ENCODE results near the gene ZNF33B.
"Not testable (repeated sequence)": the region's sequence is repeated elsewhere in the genome, so short reads cannot be mapped to it uniquely, and the experiment has no call there.

The ZNF33B gene

GRCh38 chr10:42578019-42578418 is 60.4 kb downstream of the ZNF33B start:
- H3K4me1 Mint-ChIP-seq, result peaks cover 0 to 5% of the 10 kb centered on the region in 2 donors
- H3K9me3 Mint-ChIP-seq, result peaks cover 2 to 4% of the 10 kb centered on the region in 2 donors
- no peak overlapping the region for H3K27ac Mint-ChIP-seq
- H3K27me3 Mint-ChIP-seq, result peaks cover 4 to 6% of the 10 kb centered on the region in 2 donors
- DNase-seq (no peak), ATAC-seq (replicated peaks) (no peak)
- H3K4me3 Mint-ChIP-seq, result no peak overlapping the region
- H3K36me3 Mint-ChIP-seq, result peaks cover 9% of the 10 kb centered on the region in 2 donors

DNA sequence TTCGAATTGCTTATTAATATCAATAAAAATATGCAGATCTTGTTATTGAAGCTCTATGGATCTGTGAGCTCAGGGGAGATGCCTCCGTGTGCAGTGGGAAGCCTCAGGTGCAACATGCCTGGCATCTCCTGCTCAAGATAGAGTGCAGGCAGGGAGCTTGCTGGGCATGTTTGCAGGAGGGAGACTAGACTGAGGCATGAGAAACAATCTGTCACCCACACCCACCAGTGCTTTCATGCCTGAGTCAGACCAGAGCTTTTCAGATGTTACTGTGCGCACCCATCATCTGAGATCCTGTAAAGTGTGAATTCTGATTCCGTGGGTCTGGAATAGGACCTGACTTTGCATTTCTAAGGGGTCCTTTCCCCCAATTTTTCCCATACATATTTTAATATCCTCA is 62.0 kb downstream of the ZNF33B start:
- H3K9me3 Mint-ChIP-seq, result peaks cover 2 to 4% of the 10 kb centered on the region in 2 donors
- ATAC-seq (replicated peaks), result no peak
- peaks cover 2 to 8% of the 10 kb centered on the region in 2 donors for H3K36me3 Mint-ChIP-seq
- peaks cover 0 to 5% of the 10 kb centered on the region in 2 donors for H3K4me1 Mint-ChIP-seq
- no peak overlapping the region for H3K27ac Mint-ChIP-seq
- no peak for DNase-seq
- peaks cover 4 to 6% of the 10 kb centered on the region in 2 donors for H3K27me3 Mint-ChIP-seq
- H3K4me3 Mint-ChIP-seq, result no peak overlapping the region

GRCh38 chr10:42574336-42574735 is 64.0 kb downstream of the ZNF33B start:
- Mint-ChIP-seq H3K27me3 (peaks cover 4 to 6% of the 10 kb centered on the region in 2 donors), H3K4me1 (peaks cover 0 to 5% of the 10 kb centered on the region in 2 donors), H3K27ac (no peak overlapping the region), H3K36me3 (peaks cover 5 to 8% of the 10 kb centered on the region in 2 donors), H3K4me3 (no peak overlapping the region), H3K9me3 (peaks cover 8 to 12% of the 10 kb centered on the region in 2 donors)
- no peak for ATAC-seq (replicated peaks)
- no peak for DNase-seq

- H3K27ac Mint-ChIP-seq, result no peak overlapping the region
- DNase-seq (no peak), ATAC-seq (replicated peaks) (no peak)
- H3K9me3 Mint-ChIP-seq, result no peaks in the 10 kb centered on the region
- peaks cover 8% of the 10 kb centered on the region in 2 donors for H3K4me1 Mint-ChIP-seq
- peaks cover 3% of the 10 kb centered on the region in 2 donors for H3K36me3 Mint-ChIP-seq
- peaks cover 6 to 14% of the 10 kb centered on the region in 2 donors for H3K27me3 Mint-ChIP-seq
- no peak overlapping the region for H3K4me3 Mint-ChIP-seq
These were observed 81.4 kb downstream of the ZNF33B start for GRCh38 chr10:42556931-42557330.

GRCh38 chr10:42553576-42553975 is 84.8 kb downstream of the ZNF33B start:
- not testable (repeated sequence) for ATAC-seq (replicated peaks); H3K27me3 Mint-ChIP-seq; DNase-seq; H3K9me3 Mint-ChIP-seq
- H3K4me3 Mint-ChIP-seq, result peak overlapping the region; percentile 99
- peak overlapping the region; percentile 87 for H3K27ac Mint-ChIP-seq
- peaks cover 18 to 28% of the 10 kb centered on the region in 2 donors for H3K4me1 Mint-ChIP-seq
- peaks cover 17 to 24% of the 10 kb centered on the region in 2 donors for H3K36me3 Mint-ChIP-seq

DNA sequence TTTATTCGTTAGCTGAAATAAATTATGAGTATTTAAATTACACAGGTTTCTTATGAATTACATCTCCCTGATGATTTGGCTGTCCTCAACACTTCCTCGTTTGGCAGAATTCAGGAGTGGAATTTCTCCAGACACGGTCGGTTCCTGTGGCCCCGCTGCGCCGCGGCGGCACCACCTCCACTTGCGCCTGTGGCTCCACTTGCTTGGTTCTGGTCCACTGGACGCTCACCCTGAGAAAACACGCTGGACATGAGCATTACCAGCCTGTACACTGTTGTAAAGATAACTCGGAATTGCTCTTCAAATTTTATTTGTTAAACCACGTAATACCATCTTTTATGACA is 85.3 kb downstream of the ZNF33B start:
- peak overlapping the region; percentile 87 for H3K27ac Mint-ChIP-seq
- peaks cover 0 to 2% of the 10 kb centered on the region in 2 donors for H3K9me3 Mint-ChIP-seq

DNA sequence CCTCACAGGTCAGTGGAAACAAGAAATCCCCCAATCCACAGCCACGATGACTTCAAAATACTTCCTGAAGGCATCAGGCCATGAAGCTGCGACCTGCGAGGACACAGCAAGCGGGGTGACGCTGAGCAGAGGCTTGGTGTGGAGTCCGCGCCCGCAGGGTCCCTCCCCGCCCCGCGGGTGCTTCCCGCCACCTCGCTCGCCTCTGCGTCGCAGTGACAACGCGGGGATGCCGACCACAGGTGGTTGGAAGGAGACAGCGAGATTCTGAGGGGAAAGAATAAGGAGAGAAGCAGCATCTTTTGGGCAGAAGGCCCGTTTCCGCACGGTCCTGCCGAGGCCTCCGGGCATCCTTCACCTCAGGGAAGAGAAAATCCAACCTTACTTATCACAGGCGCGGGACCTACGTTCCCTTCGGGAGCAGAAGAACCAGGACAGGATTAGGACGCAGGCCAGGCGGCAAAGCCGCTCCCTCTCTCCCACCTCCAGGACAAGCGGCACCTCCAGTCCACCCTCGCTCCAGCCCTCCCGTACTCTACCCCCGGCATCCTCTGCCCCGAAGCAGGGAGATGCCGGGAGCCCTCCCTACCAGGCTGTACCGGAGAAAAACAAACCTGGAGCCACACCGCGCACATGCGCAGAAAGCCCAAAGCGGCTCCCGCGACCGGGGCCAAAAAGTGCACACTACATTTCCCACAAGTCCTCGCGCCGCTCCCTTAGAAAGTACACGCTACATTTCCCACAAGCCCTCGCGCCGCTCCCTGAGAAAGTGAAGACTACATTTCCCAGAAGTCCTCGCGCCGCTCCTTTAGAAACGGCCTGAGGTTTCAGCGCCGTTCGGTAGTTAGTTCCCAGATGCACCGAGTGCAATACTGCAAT is 85.9 kb downstream of the ZNF33B start:
- peak; percentile 92 for DNase-seq
- peaks cover 0 to 6% of the 10 kb centered on the region in 2 donors for H3K27me3 Mint-ChIP-seq
- ATAC-seq (replicated peaks), result peak; percentile 93 to 97
- peak overlapping the region; percentile 99 for H3K27ac Mint-ChIP-seq
- H3K36me3 Mint-ChIP-seq, result peaks cover 25 to 32% of the 10 kb centered on the region in 2 donors
- H3K9me3 Mint-ChIP-seq, result peaks cover 0 to 2% of the 10 kb centered on the region in 2 donors
- peaks cover 21 to 33% of the 10 kb centered on the region in 2 donors for H3K4me1 Mint-ChIP-seq
- peak overlapping the region; percentile 99 for H3K4me3 Mint-ChIP-seq

More for the DNA sequence above, 85.3 kb downstream of the ZNF33B start:
- Mint-ChIP-seq H3K4me1 (peaks cover 18 to 28% of the 10 kb centered on the region in 2 donors), H3K36me3 (peaks cover 19 to 26% of the 10 kb centered on the region in 2 donors), H3K27me3 (peaks cover 0 to 6% of the 10 kb centered on the region in 2 donors), H3K4me3 (peak overlapping the region; percentile 99)
- DNase-seq, result no peak
- ATAC-seq (replicated peaks), result peak; percentile 19

DNA sequence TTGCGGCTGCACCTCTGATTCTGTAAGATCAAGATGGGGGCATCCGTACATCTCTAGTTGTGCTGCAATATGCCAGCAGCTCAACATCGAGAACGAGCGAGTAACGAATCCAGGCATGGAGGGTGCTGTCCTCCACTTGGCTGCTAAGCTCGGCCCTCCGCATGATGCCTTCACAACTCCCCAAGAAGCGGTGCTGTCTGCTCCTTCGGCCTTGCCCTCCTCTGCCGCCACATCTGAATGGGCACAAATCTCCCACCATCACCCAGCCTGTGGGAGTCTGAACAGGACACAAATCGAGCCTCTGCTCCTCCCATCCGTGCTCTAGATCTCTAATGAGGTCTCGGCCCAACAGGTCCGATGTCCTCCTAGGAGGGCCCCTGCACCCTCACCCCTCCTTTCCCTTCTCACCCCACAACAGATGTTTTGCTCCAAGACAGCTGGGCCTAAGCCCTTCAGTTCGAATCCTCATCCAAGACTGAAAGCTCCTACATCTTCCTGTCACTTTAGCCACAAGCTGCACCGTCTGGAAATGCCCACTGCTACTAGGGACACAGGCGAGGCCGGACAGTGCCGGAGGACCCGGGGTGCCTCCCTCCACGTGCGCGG is 86.7 kb downstream of the ZNF33B start:
- H3K9me3 Mint-ChIP-seq, result peaks cover 2% of the 10 kb centered on the region in 2 donors
- peaks cover 23 to 39% of the 10 kb centered on the region in 2 donors for H3K4me1 Mint-ChIP-seq
- peak overlapping the region; percentile 99 for H3K4me3 Mint-ChIP-seq
- DNase-seq (no peak), ATAC-seq (replicated peaks) (no peak)
- peaks cover 0 to 6% of the 10 kb centered on the region in 2 donors for H3K27me3 Mint-ChIP-seq
- peaks cover 27 to 39% of the 10 kb centered on the region in 2 donors for H3K36me3 Mint-ChIP-seq
- H3K27ac Mint-ChIP-seq, result peak overlapping the region; percentile 99

DNA sequence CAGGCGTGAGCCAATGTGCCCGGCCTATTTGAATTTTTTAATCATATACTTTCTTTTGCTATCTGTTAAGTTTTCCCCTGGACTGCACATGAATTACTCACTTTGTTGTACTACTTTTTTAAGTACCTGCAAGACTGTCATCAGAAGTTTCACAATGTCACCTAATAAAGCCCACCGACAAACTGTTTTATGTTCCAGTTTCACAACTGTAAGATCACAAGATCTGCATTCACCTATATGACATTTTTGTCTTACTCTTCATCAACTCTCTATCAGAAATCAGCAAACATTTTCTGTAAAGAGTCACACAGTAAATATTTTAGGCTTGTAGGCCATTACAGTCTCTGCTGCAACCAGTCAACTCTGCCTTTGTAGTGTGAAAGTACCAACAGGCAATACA is 88.5 kb downstream of the ZNF33B start:
- Mint-ChIP-seq H3K4me3 (no peak overlapping the region), H3K27ac (no peak overlapping the region), H3K4me1 (peaks cover 23 to 41% of the 10 kb centered on the region in 2 donors), H3K36me3 (peaks cover 38 to 53% of the 10 kb centered on the region in 2 donors), H3K27me3 (no peaks in the 10 kb centered on the region), H3K9me3 (peaks cover 5 to 8% of the 10 kb centered on the region in 2 donors)
- DNase-seq (no peak), ATAC-seq (replicated peaks) (no peak)

DNA sequence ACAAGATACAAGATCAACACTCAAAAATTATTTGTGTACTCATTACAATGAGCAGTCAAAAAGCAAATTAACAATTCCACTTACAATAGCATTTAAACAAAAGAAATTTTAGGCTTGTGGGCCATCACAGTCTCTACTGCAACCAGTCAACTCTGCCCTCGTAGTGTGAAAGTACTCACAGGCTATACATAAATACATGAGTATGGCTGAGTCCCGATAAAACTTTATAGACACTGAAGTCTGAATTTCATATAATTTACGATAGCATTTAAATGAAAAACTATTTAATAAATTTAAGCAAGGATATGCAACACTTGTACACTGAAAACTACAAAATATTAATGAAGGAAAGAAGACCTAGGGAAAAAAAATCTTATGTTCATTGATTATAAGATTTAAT is 90.1 kb downstream of the ZNF33B start:
- H3K4me1 Mint-ChIP-seq, result peaks cover 20 to 38% of the 10 kb centered on the region in 2 donors
- no peaks in the 10 kb centered on the region for H3K27me3 Mint-ChIP-seq
- no peak overlapping the region for H3K4me3 Mint-ChIP-seq
- ATAC-seq (replicated peaks) (no peak), DNase-seq (no peak)
- H3K9me3 Mint-ChIP-seq, result peaks cover 8 to 12% of the 10 kb centered on the region in 2 donors
- no peak overlapping the region for H3K27ac Mint-ChIP-seq
- peaks cover 52 to 69% of the 10 kb centered on the region in 2 donors for H3K36me3 Mint-ChIP-seq

DNA sequence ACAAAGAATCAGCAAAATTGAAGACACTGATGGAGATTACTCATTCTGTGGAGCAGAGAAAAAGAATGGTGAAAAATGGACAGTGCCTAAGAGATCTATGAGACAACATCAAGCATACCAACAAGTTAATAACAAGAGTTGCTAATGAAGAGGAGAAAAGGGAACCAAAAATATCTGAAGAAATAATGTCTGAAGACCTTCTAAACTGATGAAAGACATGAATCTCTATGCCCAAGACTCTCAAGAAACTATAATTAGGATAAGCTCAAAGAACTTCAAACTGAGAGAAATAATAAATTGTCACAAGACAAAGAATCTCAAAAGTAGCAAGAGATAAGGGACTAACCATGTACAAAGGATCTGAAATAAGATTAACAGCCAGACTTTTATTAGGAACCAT is 93.4 kb downstream of the ZNF33B start:
- Mint-ChIP-seq H3K9me3 (peaks cover 16 to 19% of the 10 kb centered on the region in 2 donors), H3K27ac (no peak overlapping the region), H3K4me3 (no peak overlapping the region), H3K4me1 (peaks cover 5 to 16% of the 10 kb centered on the region in 2 donors), H3K36me3 (peaks cover 58 to 85% of the 10 kb centered on the region in 2 donors), H3K27me3 (no peaks in the 10 kb centered on the region)
- ATAC-seq (replicated peaks), result no peak
- DNase-seq, result no peak

DNA sequence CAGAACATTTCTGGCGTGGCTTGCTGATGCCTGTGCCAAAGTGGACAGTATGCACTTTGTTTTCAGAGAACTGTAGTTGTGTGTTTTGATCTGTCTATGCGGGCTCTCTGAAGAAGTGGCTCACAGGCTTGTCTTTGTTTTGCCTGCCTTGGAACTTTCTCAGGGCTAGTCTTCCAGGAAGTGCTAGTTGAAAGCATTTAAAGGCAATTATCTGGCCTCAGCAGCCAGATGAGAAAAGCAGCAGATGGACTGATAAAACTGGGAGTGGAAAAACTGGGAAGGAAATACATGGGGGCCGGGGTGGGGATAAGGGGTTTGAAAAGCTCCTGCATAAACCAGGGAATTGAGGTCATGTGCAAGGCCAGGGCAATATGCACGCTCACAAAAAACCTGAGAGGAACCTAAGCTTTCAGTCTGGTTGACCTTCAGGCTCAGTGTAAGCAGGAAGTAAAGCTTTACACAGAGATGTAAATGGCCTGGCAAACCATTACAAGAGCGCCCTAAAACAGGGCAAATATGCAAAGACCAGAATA is 94.5 kb downstream of the ZNF33B start:
- ATAC-seq (replicated peaks) (no peak), DNase-seq (no peak)
- peaks cover 5 to 14% of the 10 kb centered on the region in 2 donors for H3K4me1 Mint-ChIP-seq
- no peaks in the 10 kb centered on the region for H3K27me3 Mint-ChIP-seq
- peaks cover 63 to 85% of the 10 kb centered on the region in 2 donors for H3K36me3 Mint-ChIP-seq
- peaks cover 14 to 19% of the 10 kb centered on the region in 2 donors for H3K9me3 Mint-ChIP-seq
- no peak overlapping the region for H3K4me3 Mint-ChIP-seq
- H3K27ac Mint-ChIP-seq, result no peak overlapping the region

Data from stimulated activated naive B cell treated with anti-CD40 and anti-IgM and Interleukin-4, amounts not matched to agents 10 μg/mL and 1 μg/mL and 100 μg/mL, for 72 hours (primary cell).